ENCODE results near the gene EFCC1. TPM values are rescaled to one million over a fixed set of nuclear protein-coding genes. Genes with fewer than 3 reads are reported as not detected.

The EFCC1 gene
- total RNA-seq, 4 donors from 2014 or later = 0.76 to 2.5 (median 1.1) TPM

DNA sequence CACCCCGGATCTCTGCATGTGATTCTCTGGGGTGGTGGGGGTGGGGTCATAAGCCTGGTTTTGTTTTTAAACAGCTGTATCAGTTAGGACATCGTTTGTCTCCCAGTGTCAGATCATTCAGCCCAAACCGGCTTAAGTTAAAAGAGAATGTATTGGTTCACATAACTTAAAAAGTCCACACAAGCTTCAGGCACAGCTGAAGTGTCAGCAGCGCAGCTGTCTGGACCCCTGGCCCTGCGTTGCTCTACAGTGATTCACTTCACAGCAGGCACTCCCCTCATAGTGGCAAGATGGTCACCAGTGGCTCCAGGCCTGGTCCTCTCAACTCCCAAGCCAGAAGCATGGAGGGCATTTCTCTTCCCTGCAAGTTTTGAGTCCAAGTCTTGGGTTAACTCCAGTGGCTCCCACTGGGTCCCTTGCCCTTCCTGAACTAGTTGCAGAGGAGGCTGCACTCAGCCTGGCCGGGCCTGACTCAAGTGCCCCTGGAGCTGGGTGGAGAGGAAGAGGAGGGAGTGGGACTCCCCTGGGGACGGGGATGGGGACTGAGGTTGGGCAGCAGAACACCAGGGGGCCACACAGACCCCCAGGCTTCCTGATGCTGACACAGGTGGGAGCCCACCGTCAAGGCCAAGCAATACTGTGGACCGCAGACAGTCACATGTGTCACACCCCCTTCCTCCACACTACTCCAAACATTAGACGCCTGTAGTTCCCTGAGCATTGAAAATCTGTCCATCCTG is 30.5 kb downstream of the EFCC1 start:
- TF ChIP-seq POLR2A (IDR thresholded peaks at IDR 0.05) (no peak), POLR2AphosphoS5 (IDR thresholded peaks at IDR 0.05) (no peak), EP300 (IDR thresholded peaks at IDR 0.05) (no peak), CTCF (IDR thresholded peaks at IDR 0.05) (no peak)
- no peak overlapping the region for H3K27ac ChIP-seq
- 79% methylated on average over 10 of the region's 10 CpGs for WGBS
- peak in 1 of 2 donors; percentile 31 for DNase-seq (ENCODE audit: low spot score in 2 of 2)
- H3K27me3 ChIP-seq = no peaks in the 10 kb centered on the region
- no peak overlapping the region for H3K4me3 ChIP-seq
- H3K36me3 ChIP-seq = no peaks in the 10 kb centered on the region
- H3K4me1 ChIP-seq = peaks cover 10% of the 10 kb centered on the region
- H3K9me3 ChIP-seq = no peaks in the 10 kb centered on the region

DNA sequence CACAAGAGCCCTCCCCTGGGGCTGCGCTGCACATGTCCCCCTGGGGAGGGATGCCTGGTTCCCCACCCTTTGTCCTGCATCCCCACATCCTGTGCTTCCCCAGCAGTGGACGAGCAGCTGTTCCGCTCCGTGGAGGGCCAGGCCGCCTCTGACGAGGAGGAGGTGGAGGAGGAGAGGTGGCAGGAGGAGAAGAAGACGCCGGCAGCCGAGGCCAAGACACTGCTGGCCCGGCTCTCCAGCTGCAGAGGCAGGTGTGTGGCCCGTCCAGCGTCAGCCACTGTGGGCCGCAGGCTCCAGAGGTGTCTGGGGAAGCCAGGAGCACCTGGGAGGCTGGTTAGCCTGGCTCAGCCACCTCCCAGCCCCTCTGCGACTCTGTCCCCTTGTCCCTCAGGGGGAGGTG is 31.6 kb downstream of the EFCC1 start:
- no peak overlapping the region for H3K4me3 ChIP-seq
- H3K4me1 ChIP-seq = peaks cover under 1% of the 10 kb centered on the region
- no peaks in the 10 kb centered on the region for H3K9me3 ChIP-seq
- no peak overlapping the region for H3K27ac ChIP-seq
- no peak for DNase-seq (ENCODE audit: low spot score in 2 of 2)
- TF ChIP-seq POLR2AphosphoS5 (IDR thresholded peaks at IDR 0.05) (no peak), POLR2A (IDR thresholded peaks at IDR 0.05) (no peak), CTCF (IDR thresholded peaks at IDR 0.05) (no peak)
- no peaks in the 10 kb centered on the region for H3K27me3 ChIP-seq
- no peaks in the 10 kb centered on the region for H3K36me3 ChIP-seq
- WGBS = 94% methylated on average over 11 of the region's 14 CpGs

GRCh38 chr3:129033151-129033550 is 32.0 kb downstream of the EFCC1 start:
- Histone ChIP-seq H3K27me3 (no peaks in the 10 kb centered on the region), H3K27ac (no peak overlapping the region), H3K4me1 (no peaks in the 10 kb centered on the region), H3K4me3 (no peak overlapping the region), H3K9me3 (no peaks in the 10 kb centered on the region), H3K36me3 (no peaks in the 10 kb centered on the region)
- TF ChIP-seq POLR2AphosphoS5 (IDR thresholded peaks at IDR 0.05) (no peak), POLR2A (IDR thresholded peaks at IDR 0.05) (no peak), CTCF (IDR thresholded peaks at IDR 0.05) (no peak), EP300 (IDR thresholded peaks at IDR 0.05) (no peak)
- WGBS = 89% methylated on average over 7 of the region's 7 CpGs
- DNase-seq (ENCODE audit: low spot score in 2 of 2) = no peak

- Histone ChIP-seq H3K27me3 (no peaks in the 10 kb centered on the region), H3K27ac (no peak overlapping the region), H3K36me3 (no peaks in the 10 kb centered on the region), H3K4me3 (no peak overlapping the region), H3K4me1 (no peaks in the 10 kb centered on the region), H3K9me3 (no peaks in the 10 kb centered on the region)
- no peak for DNase-seq (ENCODE audit: low spot score in 2 of 2)
- 74% methylated on average over 8 of the region's 12 CpGs for WGBS
- TF ChIP-seq EP300 (IDR thresholded peaks at IDR 0.05) = no peak
- no peak for TF ChIP-seq POLR2AphosphoS5 (IDR thresholded peaks at IDR 0.05)
- TF ChIP-seq CTCF (IDR thresholded peaks at IDR 0.05) = no peak
- no peak for TF ChIP-seq POLR2A (IDR thresholded peaks at IDR 0.05)
Measured at GRCh38 chr3:129033633-129034321, 32.7 kb downstream of the EFCC1 start.

DNA sequence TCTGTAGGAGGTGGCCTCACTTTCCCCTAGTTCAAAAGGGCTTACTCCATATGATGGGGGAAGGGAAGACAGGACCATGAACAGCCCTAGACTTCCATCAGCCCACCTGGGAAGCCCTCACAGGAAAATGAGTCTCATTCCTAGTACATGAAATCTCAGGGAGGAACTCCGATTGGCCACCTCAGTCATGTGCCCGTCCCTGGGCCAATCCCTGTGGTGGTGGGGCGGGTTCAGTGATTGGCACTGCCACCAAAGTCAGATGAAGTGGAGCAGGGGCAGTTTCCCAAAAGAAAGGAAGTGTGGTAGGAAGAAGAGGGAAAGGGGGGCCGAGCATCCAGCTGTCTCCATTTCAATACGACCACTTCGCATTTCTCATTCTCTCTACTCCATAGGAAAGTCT is 33.5 kb downstream of the EFCC1 start:
- H3K9me3 ChIP-seq = no peaks in the 10 kb centered on the region
- no peak overlapping the region for H3K27ac ChIP-seq
- H3K36me3 ChIP-seq = no peaks in the 10 kb centered on the region
- H3K27me3 ChIP-seq = no peaks in the 10 kb centered on the region
- no peak for DNase-seq (ENCODE audit: low spot score in 2 of 2)
- WGBS = 83% methylated on average over 6 of the region's 6 CpGs
- H3K4me3 ChIP-seq = no peak overlapping the region
- H3K4me1 ChIP-seq = no peaks in the 10 kb centered on the region
- TF ChIP-seq POLR2AphosphoS5 (IDR thresholded peaks at IDR 0.05) = no peak
